Lower lobe of right lung (tissue), 2 donors: Measurements from ENCODE around the gene SMG5. TPM values are rescaled to one million over a fixed set of nuclear protein-coding genes. Genes with fewer than 3 reads are reported as not detected.

Source experiments
- ATAC-seq, 2 donors: fragments of 200-7000 bp; cut with Tn5 transposase; one replicate each; pipeline ENCODE4 v1.9.1; 2020 to 2022; ENCODE audit warnings: mild to moderate bottlenecking in 2 of 2, moderate library complexity in 2 of 2
- DNase-seq: peaks from one replicate; pipeline ENCODE4 v3.0.0-alpha.2; 2020
- H3K27ac ChIP-seq: fragments of 200-600 bp; one replicate; pipeline ENCODE4 v1.8.0; 2022
- H3K27me3 ChIP-seq: fragments of 200-600 bp; one replicate; pipeline ENCODE4 v1.8.0; 2022; ENCODE audit warnings: low read depth
- H3K36me3 ChIP-seq: fragments of 200-600 bp; one replicate; pipeline ENCODE4 v1.8.0; 2022; ENCODE audit warnings: mild to moderate bottlenecking
- H3K4me1 ChIP-seq: fragments of 200-600 bp; one replicate; pipeline ENCODE4 v1.8.0; 2022
- H3K4me3 ChIP-seq: fragments of 200-600 bp; one replicate; pipeline ENCODE4 v1.8.0; 2022; ENCODE audit warnings: mild to moderate bottlenecking
- H3K9me3 ChIP-seq: fragments of 200-600 bp; one replicate; pipeline ENCODE4 v1.8.0; 2022
- CTCF ChIP-seq: fragments of 200-600 bp; IDR thresholded peaks from one replicate; pipeline ENCODE4 v1.8.0; 2022; ENCODE audit warnings: antibody characterized with exemption, mild to moderate bottlenecking
- intact Hi-C: fragments of 100-400 bp; cut with DNase I; formaldehyde crosslinking; loops from one replicate; pipeline ENCODE4 v1.11.0; 2022
- total RNA-seq: library from RNA; stranded (reverse); fragmentation: NEBNext Ultra II Directional; extraction: Animal tissue kit (Norgen Biotek cat#: 25700); gene quantifications from one replicate; pipeline ENCODE4 v1.2.1, GENCODE V29; 2021
- donor health status: DM: no; HTN: yes; CAD: no; lungs with severe emphysema.

The SMG5 gene
- total RNA-seq, 1 donor from 2014 or later = 68.9 TPM

GRCh38 chr1:156285437-156285836, 2.8 kb upstream of the SMG5 start:
- Histone ChIP-seq H3K4me3 (no peak overlapping the region), H3K27me3 (no peaks in the 10 kb centered on the region), H3K9me3 (no peaks in the 10 kb centered on the region), H3K4me1 (peaks cover 27% of the 10 kb centered on the region), H3K27ac (no peak overlapping the region), H3K36me3 (peaks cover 12% of the 10 kb centered on the region)
- DNase-seq (no peak), ATAC-seq (no peak)
- no peak for TF ChIP-seq CTCF
- intact Hi-C loops = no loop called here

GRCh38 chr1:156284757-156285156, 2.1 kb upstream of the SMG5 start:
- Histone ChIP-seq H3K4me1 (peaks cover 27% of the 10 kb centered on the region), H3K36me3 (peaks cover 13% of the 10 kb centered on the region), H3K4me3 (no peak overlapping the region), H3K27ac (no peak overlapping the region), H3K9me3 (no peaks in the 10 kb centered on the region), H3K27me3 (no peaks in the 10 kb centered on the region)
- intact Hi-C loops = no loop called here
- ATAC-seq (no peak), DNase-seq (no peak)
- TF ChIP-seq CTCF = no peak

GRCh38 chr1:156284112-156284511, 1.5 kb upstream of the SMG5 start, which contains the start of gene TMEM79:
Gene TMEM79, plus strand, starts transcription at chr1:156284325. Its CDS starts 902 bp downstream, at chr1:156285227.
- Histone ChIP-seq H3K4me1 (peaks cover 27% of the 10 kb centered on the region), H3K27me3 (no peaks in the 10 kb centered on the region), H3K36me3 (peaks cover 13% of the 10 kb centered on the region), H3K4me3 (peak within 1 kb of the TSS; percentile 89), H3K27ac (peak within 1 kb of the TSS; percentile 89), H3K9me3 (no peaks in the 10 kb centered on the region)
- ATAC-seq = no peak
- DNase-seq = no peak
- intact Hi-C loops = no loop called here
- TF ChIP-seq CTCF = no peak

- Histone ChIP-seq H3K27me3 (no peaks in the 10 kb centered on the region), H3K9me3 (no peaks in the 10 kb centered on the region), H3K27ac (no peak overlapping the region), H3K4me3 (peak overlapping the region; percentile 89), H3K4me1 (peaks cover 27% of the 10 kb centered on the region), H3K36me3 (peaks cover 13% of the 10 kb centered on the region)
- no peak for DNase-seq
- intact Hi-C loops = no loop called here
- TF ChIP-seq CTCF = no peak
- ATAC-seq = no peak
Observed at GRCh38 chr1:156283521-156283920, 896 bp upstream of the SMG5 start.

GRCh38 chr1:156281693-156282478, 739 bp downstream of the SMG5 start:
- ATAC-seq (peak; percentile 21 to 51), DNase-seq (no peak)
- intact Hi-C loops = no loop called here
- Histone ChIP-seq H3K27me3 (no peaks in the 10 kb centered on the region), H3K36me3 (peaks cover 30% of the 10 kb centered on the region), H3K4me3 (peak overlapping the region; percentile 89), H3K27ac (peak overlapping the region; percentile 89), H3K9me3 (no peaks in the 10 kb centered on the region), H3K4me1 (peaks cover 29% of the 10 kb centered on the region)
- TF ChIP-seq CTCF = no peak
